Skeletal muscle tissue (tissue), 4 donors: ENCODE data around the gene SPATA32. TPM values are rescaled to one million over a fixed set of nuclear protein-coding genes. Genes with fewer than 3 reads are reported as not detected.

Source experiments
- H3K27ac ChIP-seq: one replicate; pipeline ENCODE4 v1.7.0; 2013; ENCODE audit warnings: mild to moderate bottlenecking, low read depth, low read length, inconsistent platforms
- H3K27me3 ChIP-seq, 3 donors: one replicate each; pipeline ENCODE4 v1.7.0; 2013; ENCODE audit warnings: low read length in 3 of 3; ENCODE audit not compliant: control insufficient read depth in 3 of 3, insufficient read depth in 3 of 3
- H3K36me3 ChIP-seq, 3 donors: one replicate each; pipeline ENCODE4 v1.7.0; 2013; ENCODE audit warnings: low read length in 3 of 3; ENCODE audit not compliant: control insufficient read depth in 3 of 3, insufficient read depth in 3 of 3
- H3K4me1 ChIP-seq, 3 donors: one replicate each; pipeline ENCODE4 v1.7.0; 2013; ENCODE audit warnings: low read length in 3 of 3, mild to moderate bottlenecking in 3 of 3; ENCODE audit not compliant: control insufficient read depth in 3 of 3, insufficient read depth in 3 of 3
- H3K4me3 ChIP-seq, 3 donors: one replicate each; pipeline ENCODE4 v1.7.0; 2013; ENCODE audit warnings: low read length in 3 of 3
- H3K9ac ChIP-seq, 3 donors: one replicate each; pipeline ENCODE4 v1.7.0; 2013; ENCODE audit warnings: low read length in 3 of 3, mild to moderate bottlenecking in 3 of 3, moderate library complexity in 2 of 3, low read depth in 1 of 3
- H3K9me3 ChIP-seq, 3 donors: one replicate each; pipeline ENCODE4 v1.7.0; 2013; ENCODE audit warnings: low read length in 3 of 3; ENCODE audit not compliant: control insufficient read depth in 3 of 3
- total RNA-seq: library from RNA; depleted of rRNA; stranded (reverse); fragments of >200 nt; gene quantifications from one replicate; pipeline ENCODE4 v1.2.3, GENCODE V29; 2014
- donor health status: Osteomylitis.

Gene SPATA32
- total RNA-seq, 1 donor from 2014 or later = not detected

DNA sequence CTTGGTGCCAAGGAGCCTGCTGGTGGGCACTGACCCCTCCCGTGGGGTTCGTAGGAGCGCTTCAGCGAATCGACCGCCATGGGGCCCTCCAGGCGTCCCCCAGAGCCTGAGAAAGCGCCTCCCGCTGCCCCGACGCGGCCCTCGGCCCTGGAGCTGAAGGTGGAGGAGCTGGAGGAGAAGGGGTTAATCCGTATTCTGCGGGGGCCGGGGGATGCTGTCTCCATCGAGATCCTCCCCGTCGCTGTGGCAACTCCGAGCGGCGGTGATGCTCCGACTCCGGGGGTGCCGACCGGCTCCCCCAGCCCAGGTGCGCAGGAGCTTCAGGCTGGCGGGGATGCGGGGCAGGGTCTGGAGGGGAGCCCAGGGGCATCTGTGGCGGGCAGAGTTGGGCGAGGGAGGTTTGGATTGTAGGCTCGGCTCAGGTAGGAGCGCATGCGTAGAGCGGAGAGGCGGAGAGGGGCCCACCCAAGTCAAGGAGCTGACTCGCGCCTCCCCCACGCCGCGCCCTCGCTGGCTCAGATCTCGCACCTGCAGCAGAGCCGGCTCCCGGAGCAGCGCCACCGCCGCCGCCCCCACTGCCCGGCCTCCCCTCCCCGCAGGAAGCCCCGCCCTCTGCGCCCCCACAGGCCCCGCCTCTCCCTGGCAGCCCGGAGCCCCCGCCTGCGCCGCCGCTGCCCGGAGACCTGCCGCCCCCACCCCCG lies 20.4 kb downstream of the SPATA32 start:
- Histone ChIP-seq H3K4me1 (peaks cover under 1 to 8% (median 5%) of the 10 kb centered on the region in 3 donors), H3K9ac (no peak overlapping the region), H3K27me3 (peaks cover 7 to 16% (median 11%) of the 10 kb centered on the region in 3 donors), H3K36me3 (peaks cover 2 to 19% (median 9%) of the 10 kb centered on the region in 3 donors), H3K27ac (no peak overlapping the region), H3K4me3 (no peak overlapping the region), H3K9me3 (no peaks in the 10 kb centered on the region)

DNA sequence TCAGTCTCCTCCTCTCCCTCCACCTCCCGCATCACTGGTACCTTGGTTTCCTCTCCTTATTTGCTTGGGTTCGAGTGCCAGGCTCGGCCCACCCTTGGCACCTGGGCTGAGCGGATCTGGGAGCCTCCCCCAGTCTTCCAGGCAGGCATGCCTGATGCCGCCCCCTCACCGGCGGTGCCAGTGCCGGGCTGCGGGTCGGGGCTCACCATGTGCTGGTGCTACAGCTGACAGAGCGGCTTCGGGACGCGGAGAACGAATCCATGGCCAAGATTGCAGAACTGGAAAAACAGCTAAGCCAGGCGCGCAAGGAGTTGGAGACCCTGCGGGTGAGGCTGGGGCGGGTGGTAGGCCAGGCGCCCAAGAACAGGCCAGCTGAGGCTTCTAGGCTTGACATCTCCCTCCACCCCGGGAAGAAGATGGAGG lies 21.0 kb downstream of the SPATA32 start:
- H3K9ac ChIP-seq = no peak overlapping the region
- H3K9me3 ChIP-seq = no peaks in the 10 kb centered on the region
- H3K4me1 ChIP-seq = peaks cover 0 to 4% (median 0%) of the 10 kb centered on the region in 3 donors
- H3K27me3 ChIP-seq = peaks cover 7 to 12% (median 11%) of the 10 kb centered on the region in 3 donors
- H3K4me3 ChIP-seq = no peak overlapping the region
- no peak overlapping the region for H3K27ac ChIP-seq
- peaks cover 2 to 21% (median 9%) of the 10 kb centered on the region in 3 donors for H3K36me3 ChIP-seq

DNA sequence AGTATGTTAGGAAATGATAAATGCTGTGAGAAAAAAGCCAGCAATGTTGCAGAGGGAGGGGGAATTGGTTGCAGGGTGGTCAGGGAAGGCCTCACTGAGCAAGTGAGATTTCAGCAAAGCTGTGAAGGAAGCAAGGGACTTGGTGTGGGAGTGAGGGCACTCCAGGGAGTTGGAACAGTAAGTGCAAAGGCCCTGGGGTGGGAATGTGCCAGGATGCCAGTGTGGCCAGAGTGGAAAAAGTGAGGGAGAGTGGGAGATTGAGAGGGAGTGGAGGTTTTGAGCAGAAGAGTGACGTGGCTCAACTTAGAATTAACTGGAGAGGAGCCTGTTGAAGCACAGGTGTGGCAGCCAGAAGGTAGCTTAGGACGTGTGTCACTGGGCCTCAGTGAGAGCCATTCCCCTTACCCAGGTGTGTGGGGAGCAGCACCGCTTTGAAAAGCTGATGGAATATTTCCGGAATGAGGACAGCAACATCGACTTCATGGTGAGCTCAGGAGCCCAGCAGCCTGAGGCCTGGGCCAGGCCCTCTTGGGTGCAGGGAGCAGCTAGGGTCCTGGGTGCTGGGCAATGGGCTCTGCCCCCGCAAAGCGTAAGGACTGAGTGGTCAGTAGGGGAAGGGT lies 23.6 kb downstream of the SPATA32 start:
- no peaks in the 10 kb centered on the region for H3K9me3 ChIP-seq
- no peak overlapping the region for H3K27ac ChIP-seq
- peaks cover 7 to 11% (median 11%) of the 10 kb centered on the region in 3 donors for H3K27me3 ChIP-seq
- H3K36me3 ChIP-seq = peaks cover 0 to 9% (median 2%) of the 10 kb centered on the region in 3 donors
- H3K4me3 ChIP-seq = no peak overlapping the region
- peaks cover 0 to 4% (median 0%) of the 10 kb centered on the region in 3 donors for H3K4me1 ChIP-seq
- no peak overlapping the region for H3K9ac ChIP-seq

DNA sequence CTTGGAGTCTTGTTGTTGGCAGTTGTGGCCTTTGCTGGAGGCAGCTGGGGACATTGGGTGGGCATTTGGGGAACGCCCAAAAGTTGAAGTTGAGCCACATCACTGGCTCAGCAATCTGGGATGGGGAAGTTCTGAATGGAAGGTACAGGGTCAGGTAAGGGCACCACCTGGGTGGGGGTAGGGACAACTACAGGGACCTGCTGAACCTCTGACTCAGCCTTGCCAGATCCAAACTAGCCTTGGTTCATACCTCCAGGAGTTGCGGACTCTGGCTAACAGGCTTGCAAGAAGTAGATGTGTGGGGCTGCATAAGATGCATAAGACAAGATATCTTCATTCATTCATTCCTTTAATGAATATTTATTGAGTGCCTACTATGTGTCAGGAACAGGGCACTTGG lies 24.2 kb downstream of the SPATA32 start:
- H3K27ac ChIP-seq = no peak overlapping the region
- H3K9ac ChIP-seq = no peak overlapping the region
- H3K4me1 ChIP-seq = peaks cover 0 to 4% (median 0%) of the 10 kb centered on the region in 3 donors
- H3K27me3 ChIP-seq = peaks cover 7 to 11% (median 9%) of the 10 kb centered on the region in 3 donors
- H3K4me3 ChIP-seq = no peak overlapping the region
- H3K9me3 ChIP-seq = no peaks in the 10 kb centered on the region
- peaks cover 0 to 9% (median 2%) of the 10 kb centered on the region in 3 donors for H3K36me3 ChIP-seq

DNA sequence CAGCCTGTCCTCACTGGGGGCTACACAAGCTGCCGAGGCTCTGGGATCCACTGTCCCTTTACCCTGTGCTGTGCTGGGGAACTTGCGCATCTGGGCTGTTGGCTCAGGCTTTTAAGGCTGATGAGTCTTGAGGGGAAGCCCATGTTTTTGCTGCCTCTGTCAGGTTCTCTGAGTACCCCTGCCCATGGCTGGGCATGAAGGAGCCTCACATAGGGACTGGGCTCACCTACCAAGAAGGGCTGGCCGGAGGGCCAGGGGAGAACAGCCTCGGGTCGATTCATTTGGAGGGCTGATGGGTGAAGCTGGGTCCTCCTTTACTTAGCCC lies 25.6 kb downstream of the SPATA32 start:
- no peaks in the 10 kb centered on the region for H3K9me3 ChIP-seq
- peaks cover 7 to 9% (median 8%) of the 10 kb centered on the region in 3 donors for H3K27me3 ChIP-seq
- peaks cover 0 to 3% (median 2%) of the 10 kb centered on the region in 3 donors for H3K4me1 ChIP-seq
- peaks cover 0 to 9% (median 2%) of the 10 kb centered on the region in 3 donors for H3K36me3 ChIP-seq
- H3K4me3 ChIP-seq = no peak overlapping the region
- no peak overlapping the region for H3K9ac ChIP-seq
- H3K27ac ChIP-seq = no peak overlapping the region

DNA sequence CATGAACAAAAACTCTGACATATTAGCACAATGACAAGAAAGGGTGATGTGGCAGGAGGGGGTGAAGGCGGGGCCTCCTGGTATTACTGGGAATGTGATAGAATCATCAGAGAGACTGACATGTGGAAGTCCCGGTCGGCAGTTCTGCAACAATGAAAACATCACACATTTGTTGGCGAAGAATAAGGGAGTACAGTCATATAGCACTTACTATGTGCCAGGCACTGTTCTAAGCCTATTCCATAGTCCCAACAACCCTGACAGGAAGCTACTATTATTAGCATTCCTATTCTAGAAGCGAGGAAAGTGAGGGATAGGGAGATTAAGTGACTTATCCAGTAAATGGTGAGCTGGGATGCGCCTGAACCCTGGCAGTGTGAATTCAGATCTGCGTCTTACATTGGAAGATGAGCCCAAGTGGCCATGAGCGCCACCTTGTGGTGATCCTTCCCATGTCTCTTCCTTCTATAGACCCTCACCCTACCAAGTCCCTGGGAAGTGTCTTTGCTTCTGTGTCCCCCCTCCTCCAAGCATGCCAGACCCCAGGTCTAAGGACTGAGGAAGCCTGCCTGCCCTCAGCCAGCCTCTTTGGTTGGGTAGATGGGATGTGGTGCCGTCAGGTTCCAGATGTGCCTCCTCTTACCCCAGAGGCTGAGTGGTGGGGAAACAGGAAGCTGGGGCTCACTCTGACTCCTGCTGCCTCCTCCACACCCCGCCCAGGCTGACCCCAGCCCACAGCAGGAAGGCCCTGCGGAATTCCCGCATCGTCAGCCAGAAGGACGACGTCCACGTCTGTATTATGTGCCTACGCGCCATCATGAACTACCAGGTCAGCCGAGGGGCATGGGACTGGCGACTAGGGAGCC lies 26.2 kb downstream of the SPATA32 start:
- H3K4me3 ChIP-seq = no peak overlapping the region
- peaks cover under 1 to 6% (median 6%) of the 10 kb centered on the region in 3 donors for H3K4me1 ChIP-seq
- H3K27ac ChIP-seq = no peak overlapping the region
- H3K9ac ChIP-seq = peak overlapping the region in 1 of 3 donors; percentile 12
- H3K27me3 ChIP-seq = peaks cover 2 to 4% (median 3%) of the 10 kb centered on the region in 3 donors
- peaks cover 0 to 9% (median 2%) of the 10 kb centered on the region in 3 donors for H3K36me3 ChIP-seq
- H3K9me3 ChIP-seq = no peaks in the 10 kb centered on the region

DNA sequence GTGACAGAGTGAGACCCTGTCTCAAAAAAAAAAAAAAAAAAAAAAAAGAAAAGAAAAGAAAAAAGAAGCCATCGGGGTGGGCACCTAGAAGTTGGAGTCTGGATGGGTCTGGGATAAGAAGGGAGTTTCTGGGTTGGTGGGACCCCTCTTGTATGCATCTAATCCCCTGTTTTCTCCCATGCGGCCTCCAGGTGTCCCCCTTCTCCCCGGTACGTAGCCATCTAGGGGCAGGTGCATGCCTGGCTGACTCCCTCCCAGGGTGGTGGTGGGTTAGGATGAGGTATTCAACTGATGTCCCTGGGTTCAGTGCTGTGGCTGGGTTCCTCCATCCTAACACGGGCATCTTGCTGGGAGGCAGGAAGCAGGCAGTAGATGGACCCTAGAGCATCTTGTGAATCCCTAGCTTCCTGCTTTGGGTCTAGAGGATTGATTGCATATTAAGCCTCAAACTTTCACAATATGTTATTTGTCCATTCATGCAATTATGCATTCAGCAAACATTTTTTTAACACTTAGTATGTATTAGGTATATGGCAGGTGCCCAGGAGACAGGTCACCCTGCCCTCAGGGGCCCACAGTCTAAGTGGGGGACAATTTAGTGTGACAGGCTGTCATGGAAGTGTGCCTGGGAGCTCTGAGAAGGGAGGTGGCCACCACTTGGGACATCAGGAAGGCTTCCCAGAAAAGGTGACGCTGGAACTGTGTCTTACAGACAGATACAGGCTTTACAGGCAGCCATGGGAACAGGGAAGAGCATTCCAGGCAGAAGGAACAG lies 27.1 kb downstream of the SPATA32 start:
- Histone ChIP-seq H3K27ac (no peak overlapping the region), H3K27me3 (no peaks in the 10 kb centered on the region), H3K9ac (no peak overlapping the region), H3K4me1 (peaks cover 8 to 15% (median 14%) of the 10 kb centered on the region in 3 donors), H3K36me3 (peaks cover 0 to 9% (median 2%) of the 10 kb centered on the region in 3 donors), H3K4me3 (no peak overlapping the region), H3K9me3 (no peaks in the 10 kb centered on the region)

DNA sequence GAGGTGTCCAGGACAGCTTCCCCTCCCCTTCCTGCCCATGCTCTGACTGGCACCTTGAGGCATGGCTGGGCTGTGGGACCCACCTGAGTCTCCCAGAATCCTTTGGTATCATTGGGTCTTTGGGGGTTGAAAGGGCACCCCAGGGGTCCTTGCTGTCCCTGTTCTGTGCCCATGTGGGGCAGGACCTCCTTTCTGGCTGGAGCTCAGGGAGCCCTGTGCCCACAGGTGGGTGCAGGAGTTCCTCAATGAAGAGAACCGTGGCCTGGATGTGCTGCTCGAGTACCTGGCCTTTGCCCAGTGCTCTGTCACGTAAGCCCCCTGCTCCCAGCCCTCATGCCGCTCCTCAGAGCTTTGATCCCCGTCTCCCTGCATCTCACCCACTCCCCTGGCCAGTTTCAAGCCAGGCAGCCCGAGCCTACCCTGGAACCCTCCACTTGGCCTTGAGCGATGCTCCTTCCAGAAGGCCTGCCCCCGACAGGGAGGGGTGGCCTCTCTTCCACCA lies 28.4 kb downstream of the SPATA32 start:
- Histone ChIP-seq H3K27ac (no peak overlapping the region), H3K4me1 (peaks cover 22 to 28% (median 27%) of the 10 kb centered on the region in 3 donors), H3K9ac (no peak overlapping the region), H3K4me3 (no peak overlapping the region), H3K36me3 (peaks cover 0 to 7% (median 2%) of the 10 kb centered on the region in 3 donors), H3K27me3 (no peaks in the 10 kb centered on the region), H3K9me3 (no peaks in the 10 kb centered on the region)
